Ovary (tissue), 3 donors: ENCODE results near the gene PTPN18.

Source experiments
- CTCF ChIP-seq, 3 donors: fragments of 450-650 bp in 2 of 3; fragments of 200-600 bp in 1 of 3; IDR thresholded peaks; one replicate each; pipeline versions ENCODE4 v1.5.1 to v1.8.0; 2016 to 2022; ENCODE audit warnings: antibody characterized with exemption in 3 of 3, mild to moderate bottlenecking in 1 of 3
- POLR2A ChIP-seq: fragments of 450-650 bp; IDR thresholded peaks from one replicate; pipeline ENCODE4 v1.6.1; 2017; ENCODE audit warnings: antibody characterized with exemption, mild to moderate bottlenecking, moderate library complexity
- donor health status: DM: no; HTN: no; CAD: no.

- TF ChIP-seq POLR2A (no peak), CTCF (IDR thresholded peaks at IDR 0.05) (no peak)
Observed at GRCh38 chr2:130345611-130346010, 10.2 kb upstream of the PTPN18 start.
